Heart right ventricle (tissue), 16 donors: Measurements from ENCODE around the gene LSM4. TPM values are rescaled to one million over a fixed set of nuclear protein-coding genes. Genes with fewer than 3 reads are reported as not detected.

ENCODE experiments used
- ATAC-seq, 8 donors: fragments of 200-7000 bp; cut with Tn5 transposase; one replicate each; pipeline ENCODE4 v1.9.1; 2020; ENCODE audit warnings: mild to moderate bottlenecking in 8 of 8, moderate library complexity in 8 of 8, moderate number of reproducible peaks in 1 of 8
- DNase-seq, 2 donors: peaks; one replicate each; pipeline ENCODE4 v3.0.0-alpha.2; 2020
- H3K27ac ChIP-seq, 10 donors: fragments of 200-600 bp; sonication (generic) in 2 of 10; one replicate each; pipeline versions ENCODE4 v1.5.0 to v1.8.0; 2020 to 2022; ENCODE audit warnings: mild to moderate bottlenecking in 3 of 10
- H3K27me3 ChIP-seq, 7 donors: fragments of 200-600 bp; one replicate each; pipeline ENCODE4 v1.8.0; 2021 to 2022; ENCODE audit warnings: mild to moderate bottlenecking in 2 of 7
- H3K36me3 ChIP-seq, 9 donors: fragments of 200-600 bp; sonication (generic) in 1 of 9; one replicate each; pipeline versions ENCODE4 v1.5.0 to v1.8.0; 2020 to 2022; ENCODE audit warnings: mild to moderate bottlenecking in 2 of 9
- H3K4me1 ChIP-seq, 9 donors: fragments of 200-600 bp; sonication (generic) in 1 of 9; one replicate each; pipeline versions ENCODE4 v1.5.0 to v1.8.0; 2020 to 2022; ENCODE audit warnings: mild to moderate bottlenecking in 4 of 9
- H3K4me3 ChIP-seq, 10 donors: fragments of 200-600 bp; sonication (generic) in 2 of 10; one replicate each; pipeline versions ENCODE4 v1.5.0 to v1.8.0; 2020 to 2022; ENCODE audit warnings: mild to moderate bottlenecking in 7 of 10, moderate library complexity in 2 of 10
- H3K9me3 ChIP-seq, 11 donors: fragments of 200-600 bp in 10 of 11; sonication (generic) in 2 of 11; one replicate each; pipeline versions ENCODE4 v1.5.0 to v1.8.0; 2013 to 2022; ENCODE audit warnings: mild to moderate bottlenecking in 2 of 11, control low read depth in 1 of 11, moderate library complexity in 1 of 11
- WGBS, 2 donors: extraction: QIAGEN DNeasy Blood & Tissue Kit; methylation state at CpG; one replicate each; pipeline ENCODE4 v1.1.7; 2013; ENCODE audit warnings: inconsistent platforms in 1 of 2; 5-methylcytosine and 5-hydroxymethylcytosine counted together
- intact Hi-C, 10 donors: fragments of 100-400 bp; cut with DNase I; formaldehyde crosslinking; loops; one replicate each; pipeline versions ENCODE4 v1.11.1 to v1.14.2; 2022
- polyA plus RNA-seq, 2 donors: library from polyadenylated mRNA; stranded (reverse); fragments of 200-250 nt; gene quantifications; one replicate each; pipeline ENCODE4 v1.2.3, GENCODE V29; 2013
- total RNA-seq, 10 donors: library from RNA; stranded (reverse); fragmentation: NEBNext Ultra II Directional in 3 of 10; extraction: Animal tissue kit (Norgen Biotek cat#: 25700) in 3 of 10; gene quantifications; one replicate each; pipeline versions ENCODE4 v1.2.1 to v1.2.4, GENCODE V29; 2021 to 2023
- TF ChIP-seq, protein P1 (sequence below), 9 donors: fragments of 200-600 bp; sonication (generic) in 2 of 9; IDR thresholded peaks; one replicate each; pipeline versions ENCODE4 v1.5.0 to v1.8.0; 2021 to 2022; ENCODE audit warnings: antibody characterized with exemption in 9 of 9, mild to moderate bottlenecking in 5 of 9, moderate library complexity in 1 of 9
- donor health status: Arrhythmogenic right ventricular cardiomyopathy.
- donor health status: ischemic (EF 13 %, LVEDD 7.1; RV severe dilation, severe dysfunction).
- donor health status: healthy with polysubstance abuse.
- donor health status: DM: no; HTN: yes; CAD: no.
- donor health status: DM: no; HTN: no; CAD: no.
- donor health status: ischemic (EF 25% LVEDD 6.9; RV normal size, moderate dysfunction).
- donor health status: ischemic (EF 25% LVEDD 5.7; RV mildly dilated, moderate dysfunction).
- donor health status: healthy.
- donor health status: DM: yes; HTN: yes; CAD: no.
- donor health status: Ischemic cardiomyopathy.
- donor health status: ischemic (EF 35%, LVEDD 5.7; RV mildly dilated, moderate dysfunction).
- donor health status: nonischemic (EF 11% LVEDD 7.7; RV severe dilation, severe dysfunction).
- donor health status: DM: yes; HTN: yes; CAD: no.
- donor health status: PGD.
- donor health status: ischemic (EF 29% LVEDD 5.4; RV normal size, mild dysfunction).
- donor health status: nonischemic (EF 23%, LVEDD 6.1; RV moderate dilation, normal function).

The LSM4 gene
- total and polyA plus RNA-seq, 12 donors, result 73.2 to 163 (median 93.6) TPM

DNA sequence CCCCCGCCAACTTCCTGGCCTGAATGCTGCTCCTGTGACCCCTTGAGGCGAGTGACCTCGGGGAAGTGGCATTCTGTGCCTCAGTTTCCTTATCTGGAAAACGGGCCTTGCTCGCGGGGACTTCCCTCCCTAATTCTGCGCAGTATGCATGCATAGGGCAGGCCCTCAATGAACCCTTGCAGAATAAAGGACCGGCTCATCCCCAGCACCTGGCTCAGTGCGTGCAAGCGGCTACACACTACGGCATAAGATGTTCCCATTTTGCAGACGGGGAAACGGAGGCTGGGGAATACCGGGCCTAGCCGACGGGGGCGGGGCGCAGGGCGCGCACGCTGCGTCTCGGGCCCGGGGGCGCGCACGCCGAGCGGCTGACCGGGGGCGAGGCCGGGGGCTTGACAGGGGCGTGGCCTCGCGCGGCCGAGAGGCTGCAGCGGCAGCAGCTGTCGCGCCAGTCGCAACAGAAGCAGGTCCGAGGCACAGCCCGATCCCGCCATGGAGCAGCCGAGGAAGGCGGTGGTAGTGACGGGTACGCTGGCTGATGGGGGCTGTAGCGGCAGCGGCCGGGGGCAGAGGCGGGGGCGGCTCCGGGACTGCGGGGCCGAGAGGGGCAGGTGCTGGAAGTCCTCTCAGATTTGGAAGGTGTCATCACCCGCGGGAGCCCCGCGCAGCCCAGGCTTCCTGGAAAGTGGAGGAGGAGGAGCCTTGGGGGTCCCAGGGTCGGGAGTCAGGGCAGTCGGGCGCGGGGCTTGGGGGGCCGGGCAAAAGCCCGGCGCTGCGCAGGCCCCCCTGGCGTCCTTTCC is 17.5 kb upstream of the LSM4 start, which contains the start of gene PGPEP1:
Gene PGPEP1, plus strand, starts transcription at position 409 of the 800 bp plus-strand sequence. Its CDS starts 84 bp downstream, at position 493.
- WGBS, 2 donors, result 3 to 4% methylated on average over 59 to 69 of the region's 69 CpGs
- TF ChIP-seq, protein P1, sequence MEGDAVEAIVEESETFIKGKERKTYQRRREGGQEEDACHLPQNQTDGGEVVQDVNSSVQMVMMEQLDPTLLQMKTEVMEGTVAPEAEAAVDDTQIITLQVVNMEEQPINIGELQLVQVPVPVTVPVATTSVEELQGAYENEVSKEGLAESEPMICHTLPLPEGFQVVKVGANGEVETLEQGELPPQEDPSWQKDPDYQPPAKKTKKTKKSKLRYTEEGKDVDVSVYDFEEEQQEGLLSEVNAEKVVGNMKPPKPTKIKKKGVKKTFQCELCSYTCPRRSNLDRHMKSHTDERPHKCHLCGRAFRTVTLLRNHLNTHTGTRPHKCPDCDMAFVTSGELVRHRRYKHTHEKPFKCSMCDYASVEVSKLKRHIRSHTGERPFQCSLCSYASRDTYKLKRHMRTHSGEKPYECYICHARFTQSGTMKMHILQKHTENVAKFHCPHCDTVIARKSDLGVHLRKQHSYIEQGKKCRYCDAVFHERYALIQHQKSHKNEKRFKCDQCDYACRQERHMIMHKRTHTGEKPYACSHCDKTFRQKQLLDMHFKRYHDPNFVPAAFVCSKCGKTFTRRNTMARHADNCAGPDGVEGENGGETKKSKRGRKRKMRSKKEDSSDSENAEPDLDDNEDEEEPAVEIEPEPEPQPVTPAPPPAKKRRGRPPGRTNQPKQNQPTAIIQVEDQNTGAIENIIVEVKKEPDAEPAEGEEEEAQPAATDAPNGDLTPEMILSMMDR (IDR thresholded peaks at IDR 0.05), result no peak
- no peaks in the 10 kb centered on the region for H3K9me3 ChIP-seq
- intact Hi-C loops, result loop anchor here in 2 of 10 donors (5.0 kb wide), 2 partner anchors 47 to 63 kb away; partner anchors contain the start of gene GDF15 (in 1 of the 2)
- ATAC-seq (peak; percentile 77 to 90 (median 86)), DNase-seq (peak; percentile 82)
- H3K4me1 ChIP-seq, result peaks cover 10 to 37% (median 21%) of the 10 kb centered on the region in 9 donors
- H3K27me3 ChIP-seq, result no peaks in the 10 kb centered on the region
- peak within 1 kb of the TSS; percentile 32 to 91 (median 85) for H3K27ac ChIP-seq
- H3K36me3 ChIP-seq, result peaks cover 0 to 28% (median 0%) of the 10 kb centered on the region in 9 donors
- peak within 1 kb of the TSS; percentile 63 to 97 (median 90) for H3K4me3 ChIP-seq

DNA sequence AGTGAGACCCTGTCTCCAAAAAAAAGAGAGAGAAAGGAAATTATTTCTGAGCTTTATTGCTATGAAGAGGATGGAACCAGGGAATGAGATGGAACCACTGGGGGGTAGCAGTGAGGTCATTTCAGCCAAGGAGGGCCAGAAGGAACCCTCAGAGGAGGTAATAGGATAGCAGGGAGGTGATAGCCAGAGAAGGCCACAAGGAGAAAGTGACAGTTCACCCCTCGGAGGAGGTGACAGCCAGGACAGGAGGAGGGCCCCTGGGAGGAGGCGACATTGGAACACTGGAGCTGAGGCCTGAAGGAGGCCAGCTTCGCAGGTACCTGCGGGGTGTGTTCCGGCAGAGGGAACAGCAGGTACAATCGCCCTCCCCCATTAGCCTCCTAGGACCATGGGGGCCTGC is 16.8 kb upstream of the LSM4 start:
- ATAC-seq (peak in 2 of 8 donors; percentile 6 to 31), DNase-seq (no peak)
- H3K27me3 ChIP-seq, result no peaks in the 10 kb centered on the region
- intact Hi-C loops, result loop anchor here in 2 of 10 donors (5.0 kb wide), 2 partner anchors 48 to 62 kb away; partner anchors contain the start of gene GDF15 (in 1 of the 2)
- TF ChIP-seq, protein P1 (IDR thresholded peaks at IDR 0.05), result peak in 4 of 9 donors; percentile 9 to 30 (median 24)
- 41 to 43% methylated on average over 6 of the region's 6 CpGs for WGBS, 2 donors
- H3K4me3 ChIP-seq, result peak overlapping the region in 9 of 10 donors; percentile 63 to 97 (median 91)
- H3K9me3 ChIP-seq, result no peaks in the 10 kb centered on the region
- peaks cover 0 to 21% (median 0%) of the 10 kb centered on the region in 9 donors for H3K36me3 ChIP-seq
- H3K4me1 ChIP-seq, result peaks cover 10 to 37% (median 21%) of the 10 kb centered on the region in 9 donors
- H3K27ac ChIP-seq, result peak overlapping the region in 6 of 10 donors; percentile 74 to 91 (median 87)

DNA sequence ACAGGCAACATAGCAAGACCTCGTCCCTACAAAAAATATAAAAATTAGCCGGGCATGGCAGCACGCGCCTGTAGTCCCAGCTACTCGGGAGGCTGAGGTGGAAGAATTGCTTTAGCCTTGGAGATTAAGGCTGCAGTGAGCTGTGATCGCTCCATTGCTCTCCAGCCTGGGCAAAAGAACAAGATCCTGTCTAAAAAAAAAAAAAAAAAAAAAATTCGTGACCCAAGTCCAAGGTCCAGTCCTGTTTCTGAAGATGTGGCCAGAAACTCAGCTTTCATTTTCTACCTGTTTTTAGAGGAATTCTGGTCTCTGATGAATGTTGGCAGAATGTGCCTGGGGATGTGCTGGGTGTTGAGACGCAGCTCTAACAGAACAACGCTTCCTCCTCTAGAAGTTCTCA is 15.7 kb upstream of the LSM4 start:
- no peaks in the 10 kb centered on the region for H3K9me3 ChIP-seq
- DNase-seq (no peak), ATAC-seq (no peak)
- peaks cover 0 to 11% (median 0%) of the 10 kb centered on the region in 9 donors for H3K36me3 ChIP-seq
- WGBS, 2 donors, result 67 to 75% methylated on average over 9 of the region's 9 CpGs
- TF ChIP-seq, protein P1 (IDR thresholded peaks at IDR 0.05), result no peak
- H3K4me3 ChIP-seq, result no peak overlapping the region
- intact Hi-C loops, result no loop called here
- peaks cover 10 to 37% (median 21%) of the 10 kb centered on the region in 9 donors for H3K4me1 ChIP-seq
- peak overlapping the region in 3 of 10 donors; percentile 30 to 70 (median 58) for H3K27ac ChIP-seq
- no peaks in the 10 kb centered on the region for H3K27me3 ChIP-seq

DNA sequence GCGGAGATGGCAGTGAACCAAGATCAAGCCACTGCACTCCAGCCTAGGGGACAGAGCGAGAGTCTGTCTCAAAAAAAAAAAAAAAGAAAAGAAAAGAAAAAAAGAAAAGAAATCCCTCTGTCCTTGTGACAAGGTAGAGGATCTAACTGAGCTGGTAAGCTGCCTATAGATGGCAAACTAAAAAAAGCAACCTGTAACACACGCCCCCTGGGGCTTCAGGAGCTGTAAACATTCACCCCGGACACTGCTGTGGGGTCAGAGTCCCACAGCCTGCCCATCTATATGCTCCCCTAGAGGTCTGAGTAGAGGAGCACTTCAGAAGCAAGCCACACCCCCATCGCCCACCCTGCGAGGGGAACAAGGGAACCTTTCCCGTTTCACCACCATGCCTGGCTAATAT is 13.2 kb upstream of the LSM4 start:
- H3K27ac ChIP-seq, result no peak overlapping the region
- peaks cover 7 to 26% (median 10%) of the 10 kb centered on the region in 9 donors for H3K4me1 ChIP-seq
- no peak overlapping the region for H3K4me3 ChIP-seq
- intact Hi-C loops, result no loop called here
- no peak for DNase-seq
- H3K27me3 ChIP-seq, result no peaks in the 10 kb centered on the region
- 63 to 65% methylated on average over 7 of the region's 7 CpGs for WGBS, 2 donors
- no peaks in the 10 kb centered on the region for H3K36me3 ChIP-seq
- ATAC-seq, result no peak
- H3K9me3 ChIP-seq, result no peaks in the 10 kb centered on the region
- TF ChIP-seq, protein P1 (IDR thresholded peaks at IDR 0.05), result no peak
